HG02943 (cell line): Measurements from ENCODE around the gene RINL.
A peak's percentile ranks its signal among the peaks of the same experiment; 100 is the strongest.
"Not testable (repeated sequence)": the region's sequence is repeated elsewhere in the genome, so short reads cannot be mapped to it uniquely, and the experiment has no call there.

Source experiments
- ATAC-seq: cut with Tn5 transposase; IDR thresholded peaks from one replicate; pipeline ENCODE4 v1.9.1; 2021; ENCODE audit warnings: mild to moderate bottlenecking, low read depth, moderate library complexity; ENCODE audit not compliant: unreplicated experiment

The RINL gene

DNA sequence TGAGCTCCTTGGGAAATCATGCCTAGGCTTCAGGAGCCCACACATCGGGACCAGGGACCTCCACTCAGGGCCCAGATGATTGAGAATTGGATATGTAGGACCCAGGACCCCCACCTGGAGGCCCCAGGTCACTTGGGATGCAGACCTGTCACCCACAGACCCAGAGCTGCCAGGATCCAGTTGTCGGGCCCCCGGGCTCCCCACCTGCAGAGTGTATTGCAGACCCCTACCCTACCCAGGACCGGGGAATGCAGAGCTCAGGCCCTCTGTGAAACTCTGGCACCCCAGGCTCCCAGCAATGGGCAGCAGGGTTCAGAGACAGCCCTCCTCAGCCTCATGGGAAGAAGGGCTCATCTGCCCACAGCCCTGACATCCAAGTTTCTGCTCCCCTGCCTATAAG is 27.5 kb upstream of the RINL start:
- no peak for ATAC-seq

DNA sequence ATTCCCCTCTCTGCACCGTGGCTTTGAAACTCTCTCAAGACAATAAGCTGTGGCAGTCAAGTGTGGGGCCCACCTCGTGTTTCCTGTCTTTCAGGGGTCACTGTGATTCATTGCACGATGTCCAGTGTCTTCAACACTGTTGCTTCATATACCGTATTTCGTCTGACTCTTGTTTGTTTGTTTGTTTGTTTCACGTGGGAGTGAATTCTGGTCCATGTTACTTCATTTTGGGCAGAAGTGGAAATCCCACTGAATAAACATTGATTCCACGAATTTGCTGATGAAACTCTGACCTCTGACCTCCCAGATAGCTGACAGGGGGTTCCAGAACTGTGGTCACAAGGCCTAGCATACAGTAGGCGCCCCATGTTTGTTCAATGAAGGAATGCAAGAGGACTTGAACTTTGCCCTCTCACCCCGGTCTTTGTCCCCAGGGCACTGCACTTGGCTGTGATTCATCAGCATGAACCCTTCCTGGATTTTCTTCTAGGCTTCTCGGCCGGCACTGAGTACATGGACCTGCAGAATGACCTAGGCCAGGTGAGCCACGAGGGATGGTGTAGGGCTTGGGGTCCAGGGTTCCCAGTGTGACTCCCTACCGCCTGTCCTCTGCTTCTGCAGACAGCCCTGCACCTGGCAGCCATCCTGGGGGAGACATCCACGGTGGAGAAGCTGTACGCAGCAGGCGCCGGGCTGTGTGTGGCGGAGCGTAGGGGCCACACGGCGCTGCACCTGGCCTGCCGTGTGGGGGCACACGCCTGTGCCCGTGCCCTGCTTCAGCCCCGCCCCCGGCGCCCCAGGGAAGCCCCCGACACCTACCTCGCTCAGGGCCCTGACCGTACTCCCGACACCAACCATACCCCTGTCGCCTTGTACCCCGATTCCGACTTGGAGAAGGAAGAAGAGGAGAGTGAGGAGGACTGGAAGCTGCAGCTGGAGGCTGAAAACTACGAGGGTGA is 26.8 kb upstream of the RINL start:
- ATAC-seq: no peak

DNA sequence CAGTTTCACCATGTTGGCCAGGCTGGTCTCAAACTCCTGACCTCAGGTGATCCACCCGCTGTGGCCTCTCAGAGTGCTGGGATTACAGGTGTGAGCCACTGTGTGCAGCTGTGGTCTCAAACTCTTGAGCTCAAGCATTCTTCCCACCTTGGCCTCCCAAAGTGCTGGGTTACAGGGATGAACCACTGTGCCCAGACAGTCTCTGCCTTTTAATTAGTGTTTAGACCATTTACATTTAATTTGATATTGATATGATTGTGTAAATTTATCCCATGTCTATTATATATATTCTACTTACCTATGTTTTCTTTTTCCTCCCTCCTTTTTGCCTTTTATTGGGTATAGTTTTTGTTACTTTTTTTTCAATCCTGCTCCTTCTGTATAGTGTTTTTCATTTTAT is 23.6 kb upstream of the RINL start:
- ATAC-seq: no peak

DNA sequence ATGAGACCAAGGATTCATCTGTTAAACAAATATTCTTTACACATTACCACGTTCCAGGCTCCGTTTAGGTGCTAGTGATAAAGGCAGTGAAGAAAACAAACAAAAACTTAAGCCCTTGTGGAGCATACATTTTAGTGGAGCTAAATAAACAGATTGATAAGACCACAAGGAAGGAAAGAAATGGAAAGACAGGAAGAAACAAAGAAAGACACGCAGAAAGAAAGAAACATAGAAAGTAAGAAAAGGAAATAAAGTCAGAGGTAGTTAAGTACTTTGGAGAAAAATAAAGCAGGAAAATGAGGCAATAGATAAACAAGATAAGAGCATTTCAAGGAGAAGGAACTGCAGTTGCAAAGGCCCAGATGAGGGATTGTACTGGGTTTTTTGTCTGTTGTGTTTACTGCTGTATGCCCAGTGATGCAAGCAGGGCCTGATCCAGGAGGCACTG is 22.7 kb upstream of the RINL start:
- no peak for ATAC-seq

DNA sequence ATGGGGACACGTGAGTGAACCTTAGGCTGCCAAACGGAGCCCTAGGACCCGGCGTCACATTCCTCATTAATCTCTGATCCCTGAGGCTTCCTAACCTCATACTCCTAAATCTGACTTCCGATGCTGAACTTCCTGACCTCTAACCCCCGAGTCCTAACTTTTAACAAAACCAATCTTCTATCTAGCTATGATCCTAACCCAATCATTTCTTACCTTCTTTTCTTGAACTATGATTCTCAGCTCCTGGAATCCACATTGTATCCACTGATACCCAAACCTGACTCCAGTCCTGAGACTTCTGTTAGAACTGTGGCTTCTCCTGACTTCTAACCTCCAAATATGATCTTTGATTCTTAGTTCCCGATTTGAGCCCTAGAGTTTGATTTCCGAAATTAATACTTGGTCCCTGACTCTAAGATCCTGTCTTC is 22.1 kb upstream of the RINL start:
- no peak for ATAC-seq

DNA sequence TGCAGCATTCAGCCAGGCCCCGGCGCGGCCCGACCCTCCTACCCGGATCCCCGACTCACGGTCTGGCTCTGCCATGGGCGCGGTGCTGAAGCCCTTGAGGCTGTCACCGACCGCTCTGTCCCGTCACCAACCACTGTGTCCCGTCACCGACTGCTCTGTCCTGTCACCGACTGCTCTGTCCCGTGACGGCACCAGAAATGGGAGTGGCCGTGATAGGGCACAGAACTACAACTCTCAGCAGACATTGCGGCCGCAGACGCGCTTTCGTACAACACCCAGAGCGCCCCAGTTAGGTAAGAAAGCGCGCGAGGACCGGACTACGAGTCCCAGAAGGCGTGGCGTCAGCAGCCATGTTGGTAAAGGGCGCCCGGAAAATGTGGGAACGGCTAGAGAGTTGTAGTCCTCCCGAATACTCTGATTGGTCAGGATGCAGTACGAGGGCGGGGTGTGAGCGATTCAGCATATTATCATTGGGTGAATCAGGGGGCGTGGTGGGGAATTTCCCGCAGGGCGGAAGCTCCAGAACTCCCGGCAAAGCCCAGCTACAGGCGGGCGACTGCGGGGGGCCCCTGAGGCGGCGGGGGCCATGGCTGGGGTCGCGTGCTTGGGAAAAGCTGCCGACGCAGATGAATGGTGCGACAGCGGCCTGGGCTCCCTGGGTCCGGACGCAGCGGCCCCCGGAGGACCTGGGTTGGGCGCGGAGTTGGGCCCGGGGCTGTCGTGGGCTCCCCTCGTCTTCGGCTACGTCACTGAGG is 21.5 kb upstream of the RINL start, which contains the start of the genes NFKBIB and SIRT2:
NFKBIB (plus strand) TSS at position 523 of the 755 bp plus-strand sequence; CDS start at position 587, 64 bp downstream.
SIRT2 (minus strand) TSS at position 172 of the 755 bp plus-strand sequence; CDS start at position 75, 97 bp downstream.
- peak; percentile 89 for ATAC-seq

DNA sequence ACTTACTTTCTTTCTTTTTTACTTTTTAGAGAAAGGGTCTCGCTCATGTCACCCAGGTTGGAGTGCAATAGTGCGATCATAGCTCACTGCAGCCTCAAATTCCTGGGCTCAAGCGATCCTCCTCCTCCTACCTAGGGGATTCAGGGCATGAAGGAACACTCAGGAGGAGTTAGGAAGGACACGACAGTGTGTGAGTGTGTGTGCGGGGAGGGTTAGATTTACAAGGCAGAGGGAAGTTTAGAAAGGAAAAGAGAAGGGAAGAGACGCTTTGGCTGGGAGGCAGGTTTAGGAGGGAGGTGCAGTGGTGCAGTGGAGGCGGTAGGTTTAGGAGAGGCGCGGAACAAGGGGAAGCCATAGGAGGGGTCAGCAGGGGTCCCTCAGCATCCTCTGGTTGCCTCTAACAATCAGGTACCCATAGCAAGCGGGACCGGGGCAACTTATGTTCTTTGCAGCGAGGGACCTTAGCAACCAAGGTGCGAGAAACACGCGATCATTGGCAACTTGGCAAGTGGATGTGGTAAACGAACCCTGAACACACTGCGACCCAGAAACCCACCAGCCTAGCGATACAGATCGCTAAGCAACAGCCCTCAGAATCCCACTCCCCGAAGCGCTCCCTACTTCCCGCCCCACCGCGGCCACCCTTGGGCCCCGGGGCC is 20.8 kb upstream of the RINL start:
- ATAC-seq: no peak

DNA sequence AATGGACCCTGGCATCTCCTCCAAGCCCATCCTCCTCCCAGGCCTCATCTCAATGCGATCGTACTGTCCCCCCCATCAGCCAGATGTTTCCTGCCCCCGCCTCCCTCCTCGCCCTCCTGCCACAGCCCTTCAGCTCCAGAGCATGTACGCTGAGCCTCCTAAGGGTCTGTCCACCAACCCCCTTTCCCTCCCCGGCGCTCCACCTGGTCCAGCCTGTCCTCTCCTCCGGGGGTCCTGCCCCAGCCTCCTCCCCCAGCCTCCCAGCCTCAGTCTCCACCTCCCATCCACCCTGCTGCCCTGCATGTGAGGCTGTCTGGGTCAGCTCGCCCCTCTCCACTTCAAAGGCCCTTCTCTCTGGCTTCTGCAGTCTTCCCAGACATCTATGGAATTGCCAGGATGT is 16.9 kb upstream of the RINL start:
- no peak for ATAC-seq

DNA sequence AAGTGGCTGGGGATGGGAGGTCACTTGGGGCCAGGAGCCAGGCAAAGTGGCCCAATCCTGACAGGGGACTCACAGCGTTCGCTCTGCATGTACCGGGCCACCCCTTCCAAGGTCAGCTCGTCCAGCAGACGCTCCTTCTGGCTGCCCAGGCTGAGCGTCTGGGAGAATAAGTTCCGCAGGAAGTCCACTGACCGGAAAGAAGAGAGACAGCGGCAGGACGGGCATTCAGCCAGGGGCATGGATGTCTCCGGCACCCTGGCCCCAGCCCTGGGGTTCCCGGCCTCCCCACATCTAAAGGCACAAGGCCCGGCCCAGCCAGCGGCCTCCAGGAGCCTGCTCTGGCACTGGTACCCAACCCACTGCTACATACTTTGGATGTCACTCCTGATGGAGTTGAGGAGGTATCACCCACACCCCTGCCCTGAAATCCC is 15.3 kb upstream of the RINL start:
- no peak for ATAC-seq

DNA sequence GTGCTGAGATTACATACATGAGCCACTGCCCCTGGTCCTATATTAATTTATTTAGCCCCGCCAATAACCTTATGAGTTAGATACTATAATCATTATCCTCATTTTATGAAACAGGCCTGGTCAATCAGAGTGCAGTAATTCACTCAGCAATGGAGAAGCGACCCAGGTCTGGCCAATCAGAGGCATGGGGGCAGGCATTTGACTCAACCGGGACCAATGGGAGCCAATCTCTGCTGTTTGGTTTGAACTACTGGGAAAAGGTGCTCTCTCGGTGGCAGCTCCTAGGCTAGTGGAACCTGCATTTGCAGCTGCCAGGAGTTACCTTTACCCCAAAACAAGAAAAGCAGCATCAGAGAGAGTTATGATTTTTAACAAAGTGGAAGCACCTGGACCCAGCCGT is 14.8 kb upstream of the RINL start:
- no peak for ATAC-seq

DNA sequence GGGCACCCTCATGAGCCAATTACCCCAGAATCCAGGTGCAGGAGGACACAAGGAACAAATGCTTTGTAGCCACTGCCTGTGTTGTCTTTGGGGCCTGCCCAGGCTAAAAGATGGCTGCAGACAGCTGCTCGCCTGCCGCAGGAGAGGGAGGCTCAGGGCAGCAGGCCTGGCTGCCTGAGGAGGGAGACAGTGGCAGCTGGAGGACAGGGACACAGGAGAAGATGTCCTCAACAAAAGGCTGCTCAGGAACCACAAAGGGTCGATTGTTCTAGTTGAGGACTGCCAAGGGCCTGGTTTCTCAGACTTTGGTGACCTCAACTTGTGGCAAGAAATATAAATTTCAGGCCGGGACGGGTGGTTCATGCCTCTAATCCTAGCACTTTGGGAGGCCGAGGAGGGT is 13.7 kb upstream of the RINL start:
- no peak for ATAC-seq

DNA sequence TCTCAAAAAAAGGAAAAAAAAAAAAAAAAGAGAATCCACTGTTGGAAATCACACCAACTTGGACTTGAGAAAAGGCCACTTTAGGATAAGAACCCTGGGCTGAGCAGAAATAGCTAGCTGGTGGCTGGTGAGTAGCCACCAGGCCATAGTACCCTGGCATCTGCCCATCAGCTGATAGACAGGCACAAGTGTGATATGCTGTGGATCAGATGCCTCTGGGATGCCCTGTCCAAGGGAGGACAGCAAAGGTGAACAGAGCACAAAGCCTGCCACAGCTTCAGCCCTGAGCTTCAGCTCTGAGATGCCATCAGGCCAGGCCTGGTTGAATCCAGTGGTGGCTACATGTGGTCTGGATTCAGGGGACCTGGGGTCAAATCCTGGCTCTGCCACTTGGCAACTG is 12.6 kb upstream of the RINL start:
- no peak for ATAC-seq

DNA sequence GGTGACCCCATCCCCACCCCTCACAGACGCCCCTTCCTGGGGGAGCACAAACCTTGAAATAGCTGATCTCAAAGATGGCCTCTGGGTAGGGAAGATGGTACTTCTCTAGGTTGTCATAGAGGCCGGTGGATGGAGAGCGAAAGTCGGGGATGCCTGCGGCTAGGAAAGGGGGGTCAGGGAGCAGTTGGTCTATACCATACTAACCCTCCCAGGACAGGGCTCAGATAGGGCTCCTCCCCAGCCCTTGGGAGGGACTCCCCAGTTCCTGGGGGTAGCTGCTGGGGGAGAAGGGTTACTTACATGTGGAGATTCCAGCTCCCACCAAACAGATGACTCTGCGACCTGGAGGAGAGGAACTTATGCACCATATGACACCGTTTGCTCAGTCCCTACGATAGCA is 11.7 kb upstream of the RINL start:
- ATAC-seq: no peak

DNA sequence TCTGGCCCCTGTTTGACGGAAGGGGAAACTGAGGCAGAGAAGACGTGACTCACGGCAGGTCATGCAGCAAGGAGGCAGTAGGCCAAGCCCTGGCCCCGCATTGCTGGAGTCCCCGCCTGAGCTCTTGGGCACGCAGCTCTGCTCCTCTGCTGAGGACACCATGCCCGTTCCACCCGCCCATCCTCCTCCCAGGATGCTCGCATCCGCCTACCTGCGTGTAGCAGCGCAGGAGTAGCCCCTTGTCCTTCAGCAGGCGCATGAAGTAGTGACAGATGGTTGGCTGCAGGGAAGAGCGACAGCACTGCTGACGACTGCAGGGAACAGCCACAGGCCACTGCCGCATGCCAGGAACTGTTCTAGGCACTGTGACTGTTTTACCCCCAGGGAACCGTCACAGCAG is 10.8 kb upstream of the RINL start:
- no peak for ATAC-seq

DNA sequence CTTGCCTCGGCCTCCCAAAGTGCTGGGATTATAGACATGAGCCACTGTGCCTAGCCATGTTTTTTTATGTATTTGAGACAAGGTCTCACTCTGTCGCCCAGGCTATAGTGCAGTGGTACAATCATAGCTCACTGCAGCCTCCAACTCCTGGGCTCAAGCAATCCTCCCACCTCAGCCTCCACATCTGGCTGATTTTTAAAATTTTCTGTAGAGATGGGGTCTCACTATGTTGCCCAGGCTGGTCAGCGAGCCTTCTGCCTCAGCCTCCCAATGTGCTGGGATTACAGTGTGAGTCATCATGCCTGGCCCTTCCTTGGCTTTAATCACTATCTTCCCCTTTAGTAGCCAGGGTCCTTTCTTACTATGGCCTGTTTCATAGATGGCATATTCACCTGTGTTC is 6.6 kb upstream of the RINL start:
- not testable (repeated sequence) for ATAC-seq

DNA sequence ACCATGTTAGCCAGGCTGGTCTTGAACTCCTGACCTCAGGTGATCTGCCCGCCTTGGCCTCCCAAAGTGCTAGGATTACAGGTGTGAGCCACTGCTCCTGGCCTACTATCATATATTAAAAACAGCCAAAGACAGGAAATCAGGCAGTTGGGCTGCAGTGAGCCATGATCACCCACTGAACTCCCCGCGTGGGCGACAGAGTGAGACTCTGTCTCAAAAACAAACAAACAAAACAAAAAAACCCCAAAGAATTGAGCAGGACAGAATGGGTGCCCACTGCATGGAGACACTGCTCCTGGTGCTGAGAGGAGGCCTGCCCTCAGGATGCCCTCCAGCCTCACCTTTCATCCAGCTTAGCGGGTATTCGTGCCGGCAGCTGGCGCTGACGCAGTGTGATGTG is 5.2 kb upstream of the RINL start:
- no peak for ATAC-seq

DNA sequence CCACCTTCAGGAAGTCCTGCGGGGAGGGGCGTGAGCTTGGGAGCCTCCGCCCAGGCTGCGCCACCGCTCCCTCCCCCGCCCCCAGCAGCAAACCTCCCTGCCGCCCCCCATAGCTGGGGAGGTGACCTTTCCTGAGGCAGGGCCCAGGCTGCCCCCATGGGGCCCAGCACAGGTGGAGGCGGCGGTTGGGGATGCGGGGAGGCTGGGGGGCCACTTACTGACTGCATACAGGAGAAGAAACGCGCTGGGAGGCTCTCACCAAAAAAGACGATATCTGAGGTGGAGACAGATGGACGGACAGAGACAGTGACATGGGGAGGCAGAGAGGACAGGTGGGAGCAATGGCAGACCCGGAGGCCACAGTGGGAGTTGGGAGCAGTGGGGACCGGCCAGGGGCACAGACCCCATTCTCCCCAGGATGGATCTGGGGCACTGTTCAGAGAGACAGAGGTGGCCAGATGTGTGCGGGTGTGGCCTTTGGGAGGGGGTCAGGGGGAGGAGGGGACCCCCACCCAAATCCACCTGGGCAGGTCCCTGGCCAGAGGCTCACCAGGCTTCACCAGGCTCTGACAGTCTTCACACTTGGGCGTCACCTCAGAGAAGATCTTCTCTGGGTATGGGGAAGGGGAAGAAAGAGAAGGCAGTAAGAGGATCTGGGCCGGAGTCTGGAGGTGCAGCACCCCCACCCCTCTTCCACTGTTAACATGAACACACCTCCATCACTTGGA is 3.0 kb upstream of the RINL start:
- ATAC-seq: no peak

DNA sequence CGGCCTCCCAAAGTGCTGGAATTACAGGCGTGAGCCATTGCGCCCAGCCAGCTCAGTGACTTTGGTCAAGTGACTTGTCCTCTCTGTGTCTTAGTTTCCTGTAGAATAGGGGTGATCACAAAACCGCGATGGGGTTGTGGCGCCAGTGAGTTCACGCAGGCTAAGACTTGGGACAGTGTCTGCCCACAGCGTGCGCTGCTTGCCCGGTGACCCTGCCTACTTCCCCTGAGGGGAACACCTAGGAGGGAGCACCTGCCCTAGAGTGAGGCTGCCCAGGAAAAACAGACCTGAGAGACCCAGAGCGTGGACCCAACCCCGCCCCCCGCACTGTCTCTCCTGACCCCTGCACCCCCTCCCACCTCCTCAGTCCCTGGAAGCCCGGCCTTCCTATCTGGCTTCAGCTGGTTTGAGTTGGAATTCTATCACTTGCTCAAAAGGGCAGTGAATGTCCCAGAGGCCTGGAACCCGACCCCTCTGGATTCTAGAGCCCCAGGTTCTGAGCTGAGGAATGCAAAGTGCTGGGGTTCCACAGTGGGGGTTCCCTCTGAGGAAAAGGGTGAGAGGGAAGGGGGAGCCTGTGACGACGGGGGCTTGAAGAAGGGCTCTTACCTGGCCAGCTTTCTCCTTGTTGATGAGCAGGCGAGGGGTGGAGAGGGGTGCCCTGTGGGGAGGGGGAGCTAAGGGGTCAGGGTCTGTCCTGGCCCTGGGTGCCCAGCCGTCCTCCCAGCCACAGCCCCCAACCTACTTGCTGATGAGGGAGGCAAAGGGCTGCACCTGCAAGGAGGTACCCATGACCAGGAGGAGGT is 2.2 kb upstream of the RINL start:
- no peak for ATAC-seq

DNA sequence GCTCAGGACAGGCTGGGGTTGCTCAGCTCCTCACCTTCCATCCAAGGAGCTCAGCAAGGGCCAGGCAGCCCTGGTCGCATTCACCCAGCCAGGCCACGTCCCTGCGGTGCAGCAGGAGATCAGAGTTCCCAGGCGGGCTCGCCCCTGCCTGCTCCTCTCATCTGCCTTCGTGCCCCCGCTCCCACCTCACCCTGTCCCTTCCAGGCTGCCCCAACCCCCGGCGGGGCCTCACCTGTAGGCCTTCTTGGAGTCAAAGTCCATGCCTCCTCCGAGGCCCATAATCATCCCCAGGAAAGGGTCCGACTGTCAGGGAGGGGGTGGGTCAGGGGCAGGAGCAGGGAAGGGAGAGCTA is 1.3 kb upstream of the RINL start:
- ATAC-seq: no peak
